Measurements from ENCODE around the gene COL23A1. TPM values are rescaled to one million over a fixed set of nuclear protein-coding genes. Genes with fewer than 3 reads are reported as not detected.
"Not testable (repeated sequence)": the region's sequence is repeated elsewhere in the genome, so short reads cannot be mapped to it uniquely, and the experiment has no call there.

The COL23A1 gene
- total and polyA plus RNA-seq, 2 of the 13 experiments (the other 11 are each of a cell fraction or from before 2014, with no cell fraction given), result not detected

DNA sequence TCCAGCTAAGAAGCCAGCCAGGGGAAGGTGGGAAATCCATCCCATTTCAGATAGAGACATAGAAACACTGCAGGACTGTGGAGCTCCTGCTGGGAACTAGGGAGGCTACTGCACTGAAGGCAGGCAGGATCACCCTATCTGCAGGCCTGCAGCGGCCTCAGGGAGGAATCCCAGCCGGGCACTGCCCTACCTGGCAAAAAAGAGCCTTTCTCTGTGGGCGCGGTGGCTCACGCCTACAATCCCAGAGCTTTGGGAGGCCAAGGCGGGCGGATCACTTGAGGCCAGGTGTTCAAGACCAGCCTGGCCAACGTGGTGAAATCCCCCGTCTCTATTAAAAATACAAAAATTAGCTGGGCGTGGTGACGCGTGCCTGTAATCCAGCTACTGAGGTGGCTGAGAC lies 286.2 kb downstream of the COL23A1 start (continued):
- TF ChIP-seq, protein P1, sequence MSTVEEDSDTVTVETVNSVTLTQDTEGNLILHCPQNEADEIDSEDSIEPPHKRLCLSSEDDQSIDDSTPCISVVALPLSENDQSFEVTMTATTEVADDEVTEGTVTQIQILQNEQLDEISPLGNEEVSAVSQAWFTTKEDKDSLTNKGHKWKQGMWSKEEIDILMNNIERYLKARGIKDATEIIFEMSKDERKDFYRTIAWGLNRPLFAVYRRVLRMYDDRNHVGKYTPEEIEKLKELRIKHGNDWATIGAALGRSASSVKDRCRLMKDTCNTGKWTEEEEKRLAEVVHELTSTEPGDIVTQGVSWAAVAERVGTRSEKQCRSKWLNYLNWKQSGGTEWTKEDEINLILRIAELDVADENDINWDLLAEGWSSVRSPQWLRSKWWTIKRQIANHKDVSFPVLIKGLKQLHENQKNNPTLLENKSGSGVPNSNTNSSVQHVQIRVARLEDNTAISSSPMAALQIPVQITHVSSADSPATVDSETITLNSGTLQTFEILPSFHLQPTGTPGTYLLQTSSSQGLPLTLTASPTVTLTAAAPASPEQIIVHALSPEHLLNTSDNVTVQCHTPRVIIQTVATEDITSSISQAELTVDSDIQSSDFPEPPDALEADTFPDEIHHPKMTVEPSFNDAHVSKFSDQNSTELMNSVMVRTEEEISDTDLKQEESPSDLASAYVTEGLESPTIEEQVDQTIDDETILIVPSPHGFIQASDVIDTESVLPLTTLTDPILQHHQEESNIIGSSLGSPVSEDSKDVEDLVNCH (CRISPR knock-in tag; IDR thresholded peaks at IDR 0.05), result no peak
- TF ChIP-seq NKX3-1 (CRISPR knock-in tag; IDR thresholded peaks at IDR 0.05) (no peak), CSRNP2 (CRISPR knock-in tag; conservative IDR thresholded peaks at IDR 0.05; ENCODE audit: low read depth) (no peak)

GRCh38 chr5:178302321-178302720 lies 287.9 kb downstream of the COL23A1 start:
- H3K9me3 ChIP-seq (ENCODE audit: low read length); H3K36me3 ChIP-seq (replicated peaks in 1 of 2; ENCODE audit: control insufficient read depth in 1 of 2, insufficient read depth in 2 of 2, low read length in 2 of 2); DNase-seq (ENCODE audit: low spot score); CTCF ChIA-PET (ENCODE audit: low intra/inter-chr PET ratio, low total read pairs); H3K27ac ChIP-seq (ENCODE audit: extremely low read length, insufficient read depth, low read length); BruUV-seq (replicated peaks); H4K20me1 ChIP-seq (ENCODE audit: insufficient read depth, low read length); H3K4me2 ChIP-seq (ENCODE audit: low read depth, low read length); ATAC-seq; intact Hi-C loops (cut with micrococcal nuclease; ENCODE audit: unreplicated experiment); H3K79me2 ChIP-seq (ENCODE audit: insufficient read depth, low read length); H3K9ac ChIP-seq (ENCODE audit: insufficient read depth, low read depth, low read length); H3K4me3 ChIP-seq (replicated peaks in 1 of 3; ENCODE audit: insufficient read depth in 1 of 3, low read depth in 2 of 3, low read length in 3 of 3); in situ Hi-C loops (cut with HindIII; ENCODE audit: extremely low pct_ligation_motif_present, low pct_unique_long_range_greater_than_20kb); FAIRE-seq; POLR2A ChIA-PET; H2AFZ ChIP-seq (ENCODE audit: low read length); H3K4me1 ChIP-seq (ENCODE audit: insufficient read depth, low read length): not testable (repeated sequence)
- peaks cover 1 to 30% of the 10 kb centered on the region in 2 experiments; a peak in 4 of 5 replicates for H3K27me3 ChIP-seq (ENCODE audit: control insufficient read depth in 1 of 2, insufficient read depth in 2 of 2, low read length in 2 of 2)
- WGBS (ENCODE audit: low lambda C conversion rate), result no CpG with 5 or more reads among the region's 16 CpGs
